ENCODE measurements around the gene BARHL1.

Gene BARHL1

GRCh38 chr9:132626285-132626684 lies 43.9 kb downstream of the BARHL1 start:
- DNase-seq: no peak

GRCh38 chr9:132627106-132627505 lies 44.7 kb downstream of the BARHL1 start:
- DNase-seq: no peak

- DNase-seq: no peak
These were observed 45.2 kb downstream of the BARHL1 start for GRCh38 chr9:132627594-132627993.

- DNase-seq: no peak
These were observed 46.3 kb downstream of the BARHL1 start for GRCh38 chr9:132628746-132629145.

GRCh38 chr9:132630116-132630515 lies 47.7 kb downstream of the BARHL1 start:
- DNase-seq: no peak

GRCh38 chr9:132630811-132631210 lies 48.4 kb downstream of the BARHL1 start:
- DNase-seq: no peak

GRCh38 chr9:132631280-132631679 lies 48.9 kb downstream of the BARHL1 start:
- no peak for DNase-seq

GRCh38 chr9:132631685-132632084 lies 49.3 kb downstream of the BARHL1 start:
- DNase-seq: no peak

GRCh38 chr9:132632413-132633129 lies 50.2 kb downstream of the BARHL1 start:
- DNase-seq: no peak

- DNase-seq: no peak
These were observed 51.9 kb downstream of the BARHL1 start for GRCh38 chr9:132634327-132634726.

- DNase-seq: peak; percentile 77 to 87
These were observed 54.9 kb downstream of the BARHL1 start for GRCh38 chr9:132637351-132637750.

- DNase-seq: no peak
These were observed 55.4 kb downstream of the BARHL1 start for GRCh38 chr9:132637801-132638200.

GRCh38 chr9:132638240-132638639 lies 55.8 kb downstream of the BARHL1 start:
- peak; percentile 71 to 82 for DNase-seq

GRCh38 chr9:132639322-132639721 lies 56.9 kb downstream of the BARHL1 start:
- DNase-seq: no peak
